HuH-7 (cell line): ENCODE data around the gene HEPN1.
"Not testable (repeated sequence)": the region's sequence is repeated elsewhere in the genome, so short reads cannot be mapped to it uniquely, and the experiment has no call there.

Source experiments
- DNase-seq: peaks from one replicate; pipeline ENCODE4 v3.0.0; 2011; ENCODE audit warnings: low spot score

The HEPN1 gene

DNA sequence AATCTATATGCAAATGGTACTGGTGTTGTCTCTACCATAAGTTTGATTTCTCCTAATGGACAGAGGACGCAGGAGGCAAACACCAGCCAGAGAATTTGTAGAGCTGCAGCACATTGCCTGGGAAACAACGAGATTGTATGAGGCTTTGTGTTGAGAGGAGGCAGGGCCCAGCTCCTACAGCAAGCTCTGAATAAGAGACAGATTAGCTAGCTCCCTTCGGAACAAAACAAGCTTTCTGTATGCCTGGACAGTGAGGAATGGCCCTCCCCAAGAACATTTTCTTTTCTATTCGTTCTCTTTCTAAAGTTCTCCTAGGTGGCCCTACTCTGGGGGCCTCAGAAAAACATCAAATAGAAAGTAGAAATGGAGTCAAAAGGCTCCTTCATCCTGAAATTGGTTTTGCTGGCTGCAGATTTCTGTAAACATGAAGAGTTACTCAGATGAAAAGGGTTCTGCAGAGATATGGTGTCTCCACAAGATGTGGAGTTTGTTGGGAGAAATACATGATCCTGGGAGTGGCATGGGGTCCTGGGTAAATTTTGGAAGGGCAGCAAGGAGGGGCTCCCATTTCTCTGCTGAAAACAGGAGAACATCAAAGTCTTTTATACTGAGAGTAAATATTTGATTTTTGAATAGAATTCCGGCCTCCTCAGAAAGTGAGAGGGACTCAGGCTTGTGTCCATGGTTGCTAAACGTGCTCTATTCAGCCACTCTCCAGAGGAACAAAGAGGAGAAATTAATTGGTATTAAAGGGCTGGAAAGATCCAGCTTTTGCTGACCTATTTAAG is 23.6 kb downstream of the HEPN1 start:
- no peak for DNase-seq

DNA sequence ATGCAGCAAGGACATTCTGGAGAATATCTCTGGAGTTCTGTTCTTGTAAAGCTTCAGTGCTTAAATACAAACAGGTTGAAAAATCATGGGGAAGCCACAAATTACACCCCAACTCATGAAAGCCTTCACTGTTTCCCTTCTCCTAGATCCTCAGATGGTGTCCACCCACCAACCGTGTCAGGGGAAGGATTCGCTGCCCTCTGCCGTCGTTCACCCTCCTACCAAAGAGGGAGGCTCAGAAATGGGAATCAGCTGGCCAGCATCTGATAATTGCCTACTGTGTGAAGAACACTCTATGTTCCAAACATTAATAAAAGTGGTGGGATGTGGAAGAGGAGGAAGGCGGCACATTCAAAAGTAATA is 24.2 kb downstream of the HEPN1 start:
- no peak for DNase-seq

DNA sequence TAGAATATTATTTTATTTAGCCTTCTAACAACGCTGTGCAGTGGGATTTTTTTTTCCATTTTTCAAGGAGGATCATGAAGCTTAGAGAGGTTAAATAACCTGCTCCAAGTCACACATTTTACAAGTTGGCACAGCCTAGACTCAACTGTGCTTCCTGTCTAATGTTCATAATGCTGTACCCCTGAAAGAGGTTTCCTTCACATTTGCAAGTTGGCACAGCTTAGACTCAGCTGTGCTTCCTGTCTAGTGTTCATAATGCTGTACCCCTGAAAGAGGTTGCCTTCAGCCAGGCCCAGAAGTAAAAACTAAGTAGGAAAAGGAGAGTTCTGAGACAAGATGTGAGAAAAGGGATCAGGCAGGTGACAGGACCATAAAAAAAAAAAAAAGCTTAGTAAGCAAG is 24.7 kb downstream of the HEPN1 start:
- no peak for DNase-seq

DNA sequence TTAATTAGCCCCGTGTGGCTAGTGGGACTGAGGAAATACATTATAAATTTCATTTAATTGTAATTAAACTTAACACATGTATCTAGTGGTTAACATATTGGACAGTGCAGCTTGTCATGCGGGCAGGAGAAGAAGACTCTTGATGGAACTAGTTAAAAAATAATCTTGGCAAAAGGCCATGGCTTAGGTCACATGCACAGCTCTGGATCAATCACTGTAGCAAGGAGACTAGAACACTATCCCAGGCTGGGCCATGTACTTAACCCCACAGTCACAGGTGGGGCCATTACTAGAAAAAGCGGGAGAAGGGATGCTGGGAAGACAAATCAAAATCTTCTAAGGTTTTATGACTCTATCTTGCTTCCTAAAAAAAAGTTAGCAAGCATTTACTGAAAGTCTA is 25.5 kb downstream of the HEPN1 start:
- no peak for DNase-seq

DNA sequence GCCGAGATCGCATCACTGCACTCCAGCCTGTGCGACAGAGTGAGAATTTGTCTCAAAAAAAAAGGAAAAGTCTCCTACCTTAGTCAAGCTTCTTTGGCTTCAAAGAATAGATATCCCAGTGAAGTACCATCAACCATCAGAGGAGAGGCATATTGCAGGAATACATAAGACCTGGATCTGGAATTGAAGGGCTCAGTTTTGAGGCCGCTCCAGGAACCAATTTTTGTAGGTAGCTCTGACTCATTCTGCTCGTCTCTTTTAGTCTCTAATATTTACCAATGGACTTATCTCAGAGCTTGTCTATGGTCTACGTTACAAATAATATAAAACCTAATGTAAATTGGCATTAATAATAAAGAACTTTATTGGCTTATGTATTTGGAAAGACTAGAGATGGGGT is 26.8 kb downstream of the HEPN1 start:
- no peak for DNase-seq

DNA sequence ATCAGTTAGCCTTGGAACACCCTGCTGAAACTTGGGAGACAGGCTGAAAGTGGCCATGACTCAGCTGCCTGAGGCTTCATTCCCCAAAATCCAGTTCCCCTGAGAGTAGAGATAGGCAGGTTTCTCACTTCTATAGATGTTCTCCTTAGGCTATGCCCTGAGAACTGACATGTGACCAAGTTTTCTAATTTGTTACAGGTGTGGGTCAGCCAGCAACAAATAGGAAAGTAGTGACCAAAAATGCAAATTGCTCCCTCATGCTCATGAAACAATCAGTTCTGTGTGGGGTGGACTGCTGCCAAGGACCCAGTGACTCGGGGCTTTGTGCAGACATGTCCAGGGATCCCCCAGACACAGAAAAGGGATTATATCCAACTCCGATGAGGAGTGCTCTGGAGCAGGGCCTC is 27.7 kb downstream of the HEPN1 start:
- DNase-seq, result no peak

DNA sequence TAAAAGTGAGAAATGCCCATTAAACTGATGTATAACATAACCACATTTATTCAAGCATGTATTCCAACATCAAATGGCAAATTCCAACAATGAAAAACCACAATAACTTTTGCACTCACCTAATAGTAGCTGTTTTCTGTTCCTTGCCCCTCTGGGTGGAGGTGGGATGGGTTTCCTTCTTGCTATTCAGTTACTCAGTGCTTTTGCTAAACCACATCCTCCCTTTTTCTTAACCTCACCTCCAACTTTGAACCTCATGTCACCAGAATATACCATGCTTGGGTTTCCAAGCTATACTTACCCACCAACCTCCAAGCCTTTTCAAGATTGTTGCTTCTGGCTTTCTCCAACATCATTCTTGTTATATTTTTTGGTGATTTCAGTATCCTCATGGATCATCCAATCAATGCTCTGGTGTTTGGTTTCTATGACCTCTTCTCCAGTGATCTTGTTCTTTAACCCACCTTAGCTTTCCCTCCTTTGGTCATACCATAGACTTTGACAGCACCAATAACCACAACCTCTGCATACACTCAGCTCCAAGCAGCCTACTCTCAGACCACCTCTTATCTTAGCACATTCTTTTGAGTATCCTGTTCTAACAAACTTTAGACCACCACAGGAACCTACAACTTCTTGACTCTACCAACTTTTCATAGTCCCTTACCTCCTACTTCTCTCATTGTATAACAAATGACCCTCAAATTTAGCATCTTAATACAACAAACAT is 31.7 kb downstream of the HEPN1 start:
- no peak for DNase-seq

DNA sequence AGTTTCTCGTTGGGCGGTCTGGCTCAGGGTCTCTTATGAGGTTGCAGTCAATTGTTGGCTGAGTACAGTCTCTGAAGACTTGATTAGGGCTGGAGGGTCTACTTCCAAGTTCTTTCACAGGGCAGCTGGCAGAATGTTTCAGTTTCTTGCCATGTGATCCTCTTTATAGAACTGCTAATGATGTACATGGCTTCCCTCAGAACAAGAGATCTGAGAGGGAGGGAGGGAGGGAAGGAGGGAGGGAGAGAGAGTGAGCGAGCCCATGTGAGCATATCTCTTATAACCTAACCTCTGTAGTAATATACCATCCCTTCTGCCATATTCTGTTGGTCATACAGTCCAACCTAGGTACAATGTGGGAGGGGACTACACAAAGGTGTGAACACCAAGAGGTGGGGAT is 32.3 kb downstream of the HEPN1 start:
- no peak for DNase-seq

DNA sequence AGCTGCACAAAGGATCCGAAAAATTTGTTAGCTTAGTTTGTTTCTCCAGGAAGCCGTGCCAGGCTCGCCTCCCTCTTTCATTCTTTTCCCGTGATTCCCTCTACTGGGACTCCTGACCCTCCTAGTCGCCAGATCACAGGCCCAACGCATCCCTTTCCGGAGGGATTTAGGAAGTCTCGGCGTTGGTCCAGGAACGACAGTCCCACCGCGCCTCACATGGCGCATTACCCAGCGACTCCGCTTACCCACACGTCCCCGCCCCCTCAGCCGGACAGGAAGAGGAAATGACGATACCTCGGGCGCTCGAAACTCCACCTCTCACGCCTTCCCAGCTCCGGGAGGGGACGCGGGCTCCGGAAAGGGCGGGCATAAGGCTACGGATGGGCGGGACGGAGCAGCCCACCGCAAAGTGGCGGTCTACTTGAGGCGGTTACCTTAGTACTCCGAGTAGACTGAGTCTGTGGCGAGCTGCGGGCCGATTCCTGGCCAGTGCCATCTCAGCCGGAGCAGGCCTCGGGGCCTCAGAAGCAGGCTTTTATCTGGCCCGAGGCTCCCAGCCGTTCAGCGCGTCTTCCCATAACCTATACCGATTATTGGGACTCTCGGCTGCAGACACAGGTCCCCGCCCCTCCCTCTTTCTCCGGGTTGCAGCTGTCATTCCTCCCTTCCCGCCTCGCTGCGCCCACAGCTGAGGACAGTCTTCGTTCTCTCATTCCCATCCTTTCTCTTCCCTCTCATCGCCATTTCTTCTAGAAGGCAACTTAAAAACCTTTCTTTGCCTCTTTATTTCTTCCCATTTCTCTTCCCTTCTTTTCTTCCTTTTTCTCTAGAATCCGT is 34.9 kb downstream of the HEPN1 start, which contains the start of gene CCDC15:
CCDC15 (plus strand) TSS at position 450 of the 837 bp plus-strand sequence. CDS start 531 bp downstream, outside the sequence.
- DNase-seq, result peak; percentile 81

DNA sequence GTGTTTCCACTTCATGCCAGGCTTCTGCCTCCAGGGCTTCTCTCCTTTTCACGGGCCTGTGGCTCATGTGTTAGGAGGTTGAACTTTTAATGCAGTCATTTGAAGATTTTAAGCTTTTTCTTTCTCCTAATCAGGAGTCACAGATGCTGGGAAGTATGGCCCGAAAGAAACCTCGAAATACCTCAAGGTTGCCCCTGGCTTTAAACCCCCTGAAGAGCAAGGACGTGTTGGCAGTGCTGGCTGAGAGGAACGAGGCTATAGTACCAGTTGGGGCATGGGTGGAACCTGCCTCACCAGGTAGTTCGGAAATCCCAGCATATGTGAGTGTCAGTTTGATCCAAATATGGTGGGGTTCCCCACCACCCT is 35.5 kb downstream of the HEPN1 start:
- no peak for DNase-seq

DNA sequence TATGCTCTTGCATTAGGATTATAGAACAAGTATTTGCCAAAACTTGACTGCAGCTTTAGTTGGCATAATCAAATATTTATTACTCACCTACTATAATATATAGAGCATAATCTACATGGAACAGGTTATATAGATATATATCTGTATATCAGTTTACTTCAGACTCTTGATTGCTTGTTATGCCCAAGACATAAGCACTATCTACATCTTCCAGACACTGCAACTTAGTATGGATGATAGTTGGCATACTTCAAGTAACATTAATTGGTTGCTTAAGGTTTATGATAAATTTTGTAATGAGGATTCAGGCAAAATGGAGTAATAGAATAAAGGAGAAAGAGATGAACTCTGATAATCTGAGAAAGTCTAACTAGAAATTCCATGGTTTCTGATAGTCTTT is 36.0 kb downstream of the HEPN1 start:
- no peak for DNase-seq

DNA sequence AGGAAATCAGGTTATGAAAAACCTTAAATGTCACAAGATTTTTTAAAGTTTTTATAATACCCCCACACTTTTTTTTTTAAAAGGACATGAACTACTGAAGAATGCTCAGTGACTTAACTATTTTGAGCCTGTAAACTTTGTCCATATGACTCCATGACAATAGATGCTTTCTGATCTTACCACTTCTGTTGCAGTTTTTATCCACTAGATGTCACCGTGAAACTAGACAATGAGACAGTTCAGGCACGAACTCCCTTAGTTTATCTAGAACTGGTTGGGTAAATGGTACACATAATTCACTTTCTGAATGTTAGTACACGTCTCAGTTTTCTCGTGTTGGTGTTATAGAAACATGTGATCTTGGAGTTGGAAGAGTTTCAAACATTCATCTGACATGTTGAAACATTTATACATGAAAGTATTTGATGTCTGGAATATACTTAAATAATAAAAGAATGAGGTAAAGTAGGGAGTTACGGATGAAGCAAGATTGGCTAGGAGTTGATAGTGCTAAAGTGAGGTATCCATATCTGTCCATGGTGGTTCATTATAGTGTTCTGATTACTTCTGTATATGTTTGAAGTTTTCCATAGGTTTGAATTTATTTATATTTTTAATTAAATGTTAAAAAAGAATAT is 43.0 kb downstream of the HEPN1 start:
- DNase-seq, result peak; percentile 37

DNA sequence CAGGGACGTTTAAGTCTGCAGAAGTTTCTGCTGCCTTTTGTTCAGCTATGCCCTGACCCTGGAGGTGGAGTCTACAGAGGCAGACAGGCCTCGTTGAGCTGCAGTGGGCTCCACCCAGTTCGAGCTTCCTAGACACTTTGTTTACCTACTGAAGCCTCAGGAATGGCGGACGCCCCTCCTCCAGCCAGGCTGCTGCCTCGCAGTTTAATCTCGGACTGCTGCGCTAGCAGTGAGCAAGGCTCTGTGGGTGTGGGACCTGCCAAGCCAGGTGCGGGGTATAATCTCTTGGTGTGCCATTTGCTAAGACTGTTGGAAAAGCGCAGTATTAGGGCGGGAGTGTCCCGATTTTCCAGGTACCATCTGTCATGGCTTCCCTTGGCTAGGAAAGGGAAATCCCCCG is 49.1 kb downstream of the HEPN1 start:
- DNase-seq, result not testable (repeated sequence)
